ENCODE results near the gene FNTB. TPM values are rescaled to one million over a fixed set of nuclear protein-coding genes. Genes with fewer than 3 reads are reported as not detected.
"Not testable (repeated sequence)": the region's sequence is repeated elsewhere in the genome, so short reads cannot be mapped to it uniquely, and the experiment has no call there.

The FNTB gene
- total and polyA plus RNA-seq, 2 donors (not counting 1 experiment from before 2014, with no cell fraction given), result 6.6 to 10.2 TPM

DNA sequence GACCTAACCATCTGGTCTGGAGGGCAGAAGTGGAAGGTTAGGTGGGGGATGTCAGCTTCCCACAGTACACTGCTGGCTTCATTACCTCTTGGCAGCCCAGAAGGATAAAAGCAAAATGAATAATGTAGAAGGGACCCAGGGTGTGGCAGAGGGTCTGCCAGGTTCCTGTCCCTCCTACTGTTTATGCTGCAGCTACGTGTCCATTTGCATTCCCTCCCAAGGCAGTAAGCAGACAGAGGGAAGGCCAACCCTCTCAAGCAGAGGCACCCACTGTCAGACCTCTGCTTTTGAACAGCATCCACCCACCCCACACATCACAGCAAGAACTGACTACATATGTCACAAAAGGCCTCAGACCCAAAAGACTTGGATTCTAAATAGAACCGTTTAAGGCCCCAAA is 96.2 kb downstream of the FNTB start:
- H3K4me1 Mint-ChIP-seq, result peaks cover 35% of the 10 kb centered on the region
- no peak overlapping the region for H3K27ac Mint-ChIP-seq
- intact Hi-C loops (cut with micrococcal nuclease), result no loop called here
- no peak overlapping the region for H3K4me3 Mint-ChIP-seq
- Histone ChIP-seq H3K27ac (ENCODE audit: low read length in 2 of 2) (no peak overlapping the region), H3K9ac (ENCODE audit: low read length) (no peak overlapping the region), H3K4me1 (ENCODE audit: control insufficient read depth in 2 of 2, insufficient read depth in 2 of 2, low read length in 2 of 2) (peaks cover 0 to 12% of the 10 kb centered on the region in 2 donors), H3K9me3 (ENCODE audit: control extremely low read depth in 1 of 3, control insufficient read depth in 2 of 3, insufficient read depth in 1 of 3, low read length in 2 of 3) (peaks cover 0 to 6% (median 0%) of the 10 kb centered on the region in 3 donors), H3K4me2 (replicated peaks; ENCODE audit: low read depth, low read length, poor library complexity, severe bottlenecking) (no peak overlapping the region), H3K79me2 (ENCODE audit: control insufficient read depth, insufficient read depth, low read length) (peaks cover 67% of the 10 kb centered on the region), H3K27me3 (replicated peaks in 1 of 4; ENCODE audit: control extremely low read depth in 1 of 4, control insufficient read depth in 3 of 4, insufficient read depth in 4 of 4, low read length in 3 of 4) (no peaks in the 10 kb centered on the region), H2AFZ (ENCODE audit: insufficient read depth, low read depth, low read length, poor library complexity, severe bottlenecking) (no peak overlapping the region), H3K36me3 (replicated peaks in 1 of 2; ENCODE audit: control extremely low read depth in 1 of 2, control insufficient read depth in 1 of 2, extremely low read depth in 1 of 2, insufficient read depth in 2 of 2, low read length in 1 of 2) (peaks cover 6 to 74% of the 10 kb centered on the region in 2 experiments), H3K4me3 (ENCODE audit: control extremely low read depth in 1 of 5, extremely low read depth in 1 of 5, insufficient read depth in 1 of 5, low read depth in 2 of 5, low read length in 4 of 5) (no peak overlapping the region), H4K20me1 (ENCODE audit: control insufficient read depth, insufficient read depth, low read length, poor library complexity, severe bottlenecking) (peaks cover 82% of the 10 kb centered on the region)
- H3K27me3 Mint-ChIP-seq, result no peaks in the 10 kb centered on the region
- POLR2A ChIA-PET, result no interaction called here
- H3K9me3 Mint-ChIP-seq (ENCODE audit: insufficient read depth), result peaks cover 6% of the 10 kb centered on the region
- TF ChIP-seq, protein P1, sequence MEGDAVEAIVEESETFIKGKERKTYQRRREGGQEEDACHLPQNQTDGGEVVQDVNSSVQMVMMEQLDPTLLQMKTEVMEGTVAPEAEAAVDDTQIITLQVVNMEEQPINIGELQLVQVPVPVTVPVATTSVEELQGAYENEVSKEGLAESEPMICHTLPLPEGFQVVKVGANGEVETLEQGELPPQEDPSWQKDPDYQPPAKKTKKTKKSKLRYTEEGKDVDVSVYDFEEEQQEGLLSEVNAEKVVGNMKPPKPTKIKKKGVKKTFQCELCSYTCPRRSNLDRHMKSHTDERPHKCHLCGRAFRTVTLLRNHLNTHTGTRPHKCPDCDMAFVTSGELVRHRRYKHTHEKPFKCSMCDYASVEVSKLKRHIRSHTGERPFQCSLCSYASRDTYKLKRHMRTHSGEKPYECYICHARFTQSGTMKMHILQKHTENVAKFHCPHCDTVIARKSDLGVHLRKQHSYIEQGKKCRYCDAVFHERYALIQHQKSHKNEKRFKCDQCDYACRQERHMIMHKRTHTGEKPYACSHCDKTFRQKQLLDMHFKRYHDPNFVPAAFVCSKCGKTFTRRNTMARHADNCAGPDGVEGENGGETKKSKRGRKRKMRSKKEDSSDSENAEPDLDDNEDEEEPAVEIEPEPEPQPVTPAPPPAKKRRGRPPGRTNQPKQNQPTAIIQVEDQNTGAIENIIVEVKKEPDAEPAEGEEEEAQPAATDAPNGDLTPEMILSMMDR (IDR thresholded peaks at IDR 0.05), result no peak
- TF ChIP-seq EZH2 (IDR thresholded peaks at IDR 0.05; ENCODE audit: borderline replicate concordance, insufficient read depth, low read depth, low read length, poor library complexity, severe bottlenecking), result no peak
- WGBS (ENCODE audit: insufficient coverage), result 100% methylated on average over 2 of the region's 2 CpGs
- CTCF ChIA-PET, result no interaction called here
- ATAC-seq (ENCODE audit: low read depth), result no peak
- DNase-seq, result no peak

DNA sequence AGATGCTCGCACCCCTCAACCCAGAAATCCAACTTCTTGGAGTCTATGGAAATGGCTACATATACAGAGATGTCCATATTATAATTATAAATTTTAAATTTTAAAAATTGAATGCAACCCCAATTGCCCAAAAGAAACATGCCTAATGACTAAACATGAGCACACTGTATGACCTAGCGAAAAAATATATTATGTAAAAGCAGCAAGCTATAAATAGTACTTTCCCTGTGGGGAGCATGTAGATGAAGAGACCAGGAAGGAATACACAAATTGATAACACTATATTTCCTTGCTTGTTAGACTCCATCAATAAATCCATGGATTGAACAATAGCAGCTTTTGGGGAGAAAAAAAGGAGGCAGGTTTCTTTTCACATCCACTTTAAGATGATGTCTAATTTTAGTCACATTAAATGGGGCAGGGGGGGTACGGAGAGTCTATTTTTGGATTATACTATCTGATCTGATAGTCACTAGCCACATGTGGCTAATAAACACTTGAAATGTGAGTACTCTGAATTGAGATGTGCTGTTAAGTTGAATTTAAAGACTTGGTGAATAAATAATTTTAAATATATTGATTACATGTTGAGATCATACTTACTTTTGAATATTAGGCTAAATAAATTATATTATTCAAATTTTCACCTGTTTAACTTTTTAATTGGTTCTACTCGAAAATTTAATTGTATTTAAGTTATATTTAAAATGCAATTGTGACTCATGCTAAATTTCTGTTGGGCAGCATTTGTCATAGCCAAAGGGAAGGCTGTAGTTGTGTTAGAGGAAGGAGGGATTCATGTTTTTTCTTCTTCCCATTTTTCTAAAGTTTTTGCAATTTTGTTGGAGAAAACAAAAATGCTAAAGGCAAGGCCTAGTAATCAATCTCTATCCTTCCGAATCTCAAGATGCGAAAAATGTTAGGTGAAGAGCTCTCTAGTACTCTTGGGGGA is 98.1 kb downstream of the FNTB start:
- H3K4me2 ChIP-seq (replicated peaks; ENCODE audit: low read depth, low read length, poor library complexity, severe bottlenecking), result no peak overlapping the region
- ChIA-PET CTCF (no interaction called here), POLR2A (no interaction called here)
- no peak overlapping the region for H3K27ac ChIP-seq (ENCODE audit: low read length in 2 of 2)
- Mint-ChIP-seq H3K4me3 (no peak overlapping the region), H3K9me3 (ENCODE audit: insufficient read depth) (peaks cover 6% of the 10 kb centered on the region), H3K27ac (no peak overlapping the region), H3K4me1 (peaks cover 37% of the 10 kb centered on the region), H3K27me3 (no peaks in the 10 kb centered on the region)
- no peak overlapping the region for H2AFZ ChIP-seq (ENCODE audit: insufficient read depth, low read depth, low read length, poor library complexity, severe bottlenecking)
- peaks cover 0 to 6% (median 4%) of the 10 kb centered on the region in 3 donors for H3K9me3 ChIP-seq (ENCODE audit: control extremely low read depth in 1 of 3, control insufficient read depth in 2 of 3, insufficient read depth in 1 of 3, low read length in 2 of 3)
- H3K27me3 ChIP-seq (replicated peaks in 1 of 4; ENCODE audit: control extremely low read depth in 1 of 4, control insufficient read depth in 3 of 4, insufficient read depth in 4 of 4, low read length in 3 of 4), result no peaks in the 10 kb centered on the region
- WGBS (ENCODE audit: insufficient coverage), result no CpG with 5 or more reads among the region's 6 CpGs
- TF ChIP-seq EZH2 (IDR thresholded peaks at IDR 0.05; ENCODE audit: borderline replicate concordance, insufficient read depth, low read depth, low read length, poor library complexity, severe bottlenecking), result no peak
- TF ChIP-seq, protein P1 (IDR thresholded peaks at IDR 0.05), result no peak
- H3K4me1 ChIP-seq (ENCODE audit: control insufficient read depth in 2 of 2, insufficient read depth in 2 of 2, low read length in 2 of 2), result peaks cover 0 to 12% of the 10 kb centered on the region in 2 donors
- peaks cover 84% of the 10 kb centered on the region for H4K20me1 ChIP-seq (ENCODE audit: control insufficient read depth, insufficient read depth, low read length, poor library complexity, severe bottlenecking)
- DNase-seq (no peak), ATAC-seq (ENCODE audit: low read depth) (no peak)
- intact Hi-C loops (cut with micrococcal nuclease), result no loop called here
- no peak overlapping the region for H3K4me3 ChIP-seq (ENCODE audit: control extremely low read depth in 1 of 5, extremely low read depth in 1 of 5, insufficient read depth in 1 of 5, low read depth in 2 of 5, low read length in 4 of 5)
- peaks cover 81% of the 10 kb centered on the region for H3K79me2 ChIP-seq (ENCODE audit: control insufficient read depth, insufficient read depth, low read length)
- H3K9ac ChIP-seq (ENCODE audit: low read length), result no peak overlapping the region
- peaks cover 22 to 78% of the 10 kb centered on the region in 2 experiments for H3K36me3 ChIP-seq (replicated peaks in 1 of 2; ENCODE audit: control extremely low read depth in 1 of 2, control insufficient read depth in 1 of 2, extremely low read depth in 1 of 2, insufficient read depth in 2 of 2, low read length in 1 of 2)

DNA sequence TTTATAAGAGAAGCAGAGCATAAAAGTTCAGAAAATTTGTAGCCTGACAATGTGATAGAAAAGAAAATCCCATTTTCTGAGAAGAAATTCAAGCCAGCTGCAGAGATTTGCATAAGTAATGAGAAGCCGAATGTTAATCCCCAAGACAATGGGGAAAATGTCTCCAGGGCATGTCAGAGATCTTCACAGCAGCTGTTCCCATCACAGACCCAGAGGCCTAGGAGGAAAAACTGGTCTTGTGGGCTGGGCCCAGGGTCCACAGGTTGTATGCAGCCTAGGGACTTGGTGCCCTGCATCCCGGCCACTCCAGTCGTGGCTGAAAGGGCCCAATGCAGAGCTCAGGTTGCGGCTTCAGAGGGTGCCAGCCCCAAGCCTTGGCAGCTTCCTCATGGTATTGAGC is 100.0 kb downstream of the FNTB start:
- peaks cover 27 to 80% of the 10 kb centered on the region in 2 experiments for H3K36me3 ChIP-seq (replicated peaks in 1 of 2; ENCODE audit: control extremely low read depth in 1 of 2, control insufficient read depth in 1 of 2, extremely low read depth in 1 of 2, insufficient read depth in 2 of 2, low read length in 1 of 2)
- ATAC-seq (ENCODE audit: low read depth); CTCF ChIA-PET; H3K9ac ChIP-seq (ENCODE audit: low read length); H3K4me3 ChIP-seq (ENCODE audit: control extremely low read depth in 1 of 5, extremely low read depth in 1 of 5, insufficient read depth in 1 of 5, low read depth in 2 of 5, low read length in 4 of 5); H3K27me3 ChIP-seq (replicated peaks in 1 of 4; ENCODE audit: control extremely low read depth in 1 of 4, control insufficient read depth in 3 of 4, insufficient read depth in 4 of 4, low read length in 3 of 4); H3K9me3 ChIP-seq (ENCODE audit: control extremely low read depth in 1 of 3, control insufficient read depth in 2 of 3, insufficient read depth in 1 of 3, low read length in 2 of 3); H3K27ac Mint-ChIP-seq; H3K4me3 Mint-ChIP-seq; H3K4me1 ChIP-seq (ENCODE audit: control insufficient read depth in 2 of 2, insufficient read depth in 2 of 2, low read length in 2 of 2); H3K27ac ChIP-seq (ENCODE audit: low read length in 2 of 2); H3K4me2 ChIP-seq (replicated peaks; ENCODE audit: low read depth, low read length, poor library complexity, severe bottlenecking); H2AFZ ChIP-seq (ENCODE audit: insufficient read depth, low read depth, low read length, poor library complexity, severe bottlenecking); intact Hi-C loops (cut with micrococcal nuclease); DNase-seq; H3K9me3 Mint-ChIP-seq (ENCODE audit: insufficient read depth); H3K27me3 Mint-ChIP-seq: not testable (repeated sequence)
- peaks cover 33% of the 10 kb centered on the region for H3K4me1 Mint-ChIP-seq
- H3K79me2 ChIP-seq (ENCODE audit: control insufficient read depth, insufficient read depth, low read length), result peaks cover 82% of the 10 kb centered on the region
- POLR2A ChIA-PET, result interaction anchor here (0.6 kb wide), 2 partner anchors 16 to 326 kb away, joined by 3 read pairs; partner anchors contain the start of gene MAX
- 98% methylated on average over 4 of the region's 4 CpGs for WGBS (ENCODE audit: insufficient coverage)
- H4K20me1 ChIP-seq (ENCODE audit: control insufficient read depth, insufficient read depth, low read length, poor library complexity, severe bottlenecking), result peaks cover 82% of the 10 kb centered on the region
